Stimulated activated naive CD4-positive, alpha-beta T cell (primary cell): ENCODE results near the gene PCNX4.

Experiments used
- DNase-seq, 6 experiments: peaks; one replicate each; lab custom pipeline; 2025; lab: John Stamatoyannopoulos, UW

Gene PCNX4

GRCh38 chr14:60102389-60102788 is 10.7 kb downstream of the PCNX4 start:
- DNase-seq = no peak

- no peak for DNase-seq
These were observed 14.6 kb downstream of the PCNX4 start for GRCh38 chr14:60106339-60106738.

- no peak for DNase-seq
These were observed 15.8 kb downstream of the PCNX4 start for GRCh38 chr14:60107477-60107876.

- no peak for DNase-seq
These were observed 20.0 kb downstream of the PCNX4 start for GRCh38 chr14:60111732-60112131.

- DNase-seq = no peak
These were observed 23.2 kb downstream of the PCNX4 start for GRCh38 chr14:60114881-60115280.

GRCh38 chr14:60116181-60116580 is 24.5 kb downstream of the PCNX4 start:
- no peak for DNase-seq

GRCh38 chr14:60125918-60126317 is 34.2 kb downstream of the PCNX4 start:
- DNase-seq = no peak

- DNase-seq = no peak
These were observed 41.8 kb downstream of the PCNX4 start for GRCh38 chr14:60133487-60133886.

- DNase-seq = no peak
These were observed 43.0 kb downstream of the PCNX4 start for GRCh38 chr14:60134702-60135101.

GRCh38 chr14:60151715-60152114 is 60.0 kb downstream of the PCNX4 start:
- peak; percentile 6 to 61 (median 50) for DNase-seq

GRCh38 chr14:60153991-60154390 is 62.3 kb downstream of the PCNX4 start:
- DNase-seq = no peak

GRCh38 chr14:60154671-60155070 is 62.9 kb downstream of the PCNX4 start:
- no peak for DNase-seq

- no peak for DNase-seq
These were observed 68.7 kb downstream of the PCNX4 start for GRCh38 chr14:60160422-60160821.

GRCh38 chr14:60161196-60162107 is 69.7 kb downstream of the PCNX4 start:
- no peak for DNase-seq

- DNase-seq = peak in 1 of 6 experiments; percentile 2
These were observed 72.0 kb downstream of the PCNX4 start for GRCh38 chr14:60163693-60164092.

GRCh38 chr14:60164404-60164711 is 72.6 kb downstream of the PCNX4 start:
- no peak for DNase-seq

- DNase-seq = peak; percentile 27 to 69 (median 51)
These were observed 73.2 kb downstream of the PCNX4 start, which contains the start of gene DHRS7 for GRCh38 chr14:60164712-60165546. Gene DHRS7, minus strand, starts transcription at chr14:60165398. Its CDS starts 89 bp downstream, at chr14:60165309.

GRCh38 chr14:60165547-60165876 is 73.8 kb downstream of the PCNX4 start:
- DNase-seq = peak in 1 of 6 experiments; percentile 39

- DNase-seq = peak in 1 of 6 experiments; percentile 11
These were observed 74.4 kb downstream of the PCNX4 start for GRCh38 chr14:60166142-60166541.

- DNase-seq = no peak
These were observed 78.0 kb downstream of the PCNX4 start for GRCh38 chr14:60169722-60170121.

GRCh38 chr14:60170948-60171347 is 79.2 kb downstream of the PCNX4 start:
- DNase-seq = no peak

- no peak for DNase-seq
These were observed 80.0 kb downstream of the PCNX4 start for GRCh38 chr14:60171690-60172089.
